ENCODE results near the gene ZMYND10.
"Not testable (repeated sequence)": the region's sequence is repeated elsewhere in the genome, so short reads cannot be mapped to it uniquely, and the experiment has no call there.

The ZMYND10 gene

DNA sequence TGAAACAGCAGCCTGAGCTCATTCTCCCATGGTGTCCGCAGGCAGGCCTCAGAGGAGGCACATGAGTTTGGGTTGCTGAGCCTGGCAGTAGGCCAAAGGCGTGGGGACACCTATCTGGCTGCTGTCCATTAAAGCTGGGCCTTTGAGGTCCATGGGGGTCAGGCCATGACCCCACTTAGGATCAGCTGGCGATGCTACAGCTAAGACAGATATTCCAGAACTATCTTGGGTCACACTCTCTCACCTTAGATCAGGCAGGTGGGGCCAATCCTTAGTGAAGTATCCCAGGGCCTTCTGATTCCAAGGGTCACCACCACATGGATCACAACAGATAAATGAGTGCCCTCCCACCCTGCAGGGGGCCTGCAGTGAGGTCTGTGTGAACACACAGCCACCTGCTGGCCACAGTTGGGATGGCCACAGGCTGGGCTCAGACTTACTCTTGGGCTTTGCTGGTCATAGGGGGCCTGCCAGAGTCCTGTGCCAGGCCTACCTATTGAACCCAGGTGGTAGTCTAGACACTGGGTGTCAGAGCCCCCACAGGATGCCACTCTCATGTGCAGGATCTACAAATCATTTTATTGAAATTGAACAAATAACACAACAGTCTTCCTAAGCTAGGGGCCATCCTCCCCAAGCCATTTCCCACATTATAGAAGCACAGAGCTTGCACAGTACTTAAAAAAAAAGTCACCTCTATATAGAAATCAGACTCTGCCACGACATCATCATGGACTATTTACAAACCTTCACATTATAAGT, 21.0 kb downstream of the ZMYND10 start:
- peak; percentile 86 for DNase-seq

DNA sequence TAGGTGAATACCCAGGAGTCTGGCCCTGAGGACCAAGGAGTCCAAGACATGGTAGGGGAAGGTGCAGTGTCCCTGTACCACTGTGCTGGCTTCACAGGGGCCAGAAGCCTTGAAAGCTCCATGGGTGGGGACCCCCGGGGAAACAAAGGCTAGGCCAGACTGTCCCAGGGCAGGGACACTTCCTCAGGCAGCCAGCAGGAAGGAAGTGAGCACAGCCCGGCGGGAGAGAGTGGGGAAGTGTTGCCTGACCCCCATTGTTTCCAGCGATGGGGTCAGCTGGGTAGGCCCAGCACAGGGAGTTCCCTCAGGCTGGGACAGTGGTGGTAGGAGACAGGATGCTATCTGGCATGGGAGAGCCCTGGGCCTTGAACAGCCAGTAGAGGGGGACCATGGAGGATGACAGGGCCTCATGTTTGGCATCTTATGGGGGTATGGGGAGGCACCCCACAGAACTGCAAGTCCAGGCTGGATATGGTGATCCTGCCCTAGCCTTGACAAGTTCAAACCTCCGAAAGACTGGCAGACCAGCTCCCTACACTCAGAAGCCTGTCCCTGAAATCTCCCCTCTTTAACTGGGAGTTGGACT, 21.8 kb downstream of the ZMYND10 start:
- DNase-seq: no peak

DNA sequence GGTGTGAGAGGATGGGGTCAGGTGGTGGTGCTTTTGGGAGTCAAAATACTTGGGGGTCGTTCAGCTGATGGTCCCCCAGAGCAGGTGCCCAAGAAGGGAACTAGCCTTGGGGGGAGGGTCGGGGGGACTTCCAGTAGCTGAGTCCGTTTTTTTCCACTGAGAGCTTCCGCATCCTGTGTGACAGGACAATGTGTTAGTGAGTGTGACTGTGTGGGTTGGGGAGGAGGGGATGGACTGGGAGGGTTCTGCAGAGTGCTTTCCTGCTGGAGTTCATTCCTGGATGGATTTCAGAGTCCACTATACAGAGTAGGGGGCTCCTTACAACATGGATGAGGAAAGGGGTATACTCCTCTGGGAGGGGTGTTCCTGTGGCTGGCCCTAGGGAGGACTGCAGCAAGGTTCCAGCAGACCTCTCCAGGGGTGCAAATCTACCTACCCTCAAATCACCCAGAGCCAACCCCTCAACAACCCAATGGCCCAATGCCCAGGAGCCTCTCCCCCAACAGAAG, 22.4 kb downstream of the ZMYND10 start:
- no peak for DNase-seq

DNA sequence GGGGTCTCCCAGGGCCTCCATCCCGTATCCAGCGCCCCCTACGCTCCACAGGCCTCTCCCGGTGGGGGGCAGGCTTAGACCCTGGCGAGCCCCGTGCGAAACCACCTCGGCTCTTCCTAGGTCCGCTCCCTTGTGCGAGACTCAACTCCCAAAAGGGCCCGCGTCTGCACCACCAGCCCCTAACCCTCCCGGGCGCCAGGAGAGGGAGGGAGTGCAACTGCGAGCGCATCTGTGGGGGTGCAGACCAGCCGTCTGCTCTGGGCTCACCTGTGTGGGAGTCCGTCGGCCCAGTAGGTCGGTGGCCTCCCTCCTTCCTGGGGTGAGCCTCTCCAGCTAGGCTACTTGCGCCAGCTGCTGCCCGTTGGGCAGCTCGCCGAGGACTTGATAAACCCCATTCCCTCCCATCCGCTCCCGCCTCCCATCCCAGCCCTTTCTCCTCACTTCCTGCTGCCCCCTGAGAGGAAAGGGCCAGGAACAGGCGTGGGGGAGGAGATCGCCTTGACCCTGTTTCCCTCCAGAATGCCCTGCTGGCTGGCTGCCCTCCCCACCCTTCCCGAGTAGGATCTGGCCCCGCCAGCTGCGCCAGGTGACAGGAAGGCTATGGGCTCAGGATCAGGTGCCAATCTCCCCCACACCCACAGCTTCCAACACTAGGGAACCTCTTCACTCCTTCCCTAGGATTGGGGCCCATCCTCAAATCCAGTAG, 23.0 kb downstream of the ZMYND10 start, which contains the start of gene HYAL2:
TSS of gene HYAL2 (minus strand) at position 360 of the 706 bp plus-strand sequence. CDS start 2,256 bp downstream, outside the sequence.
- DNase-seq: peak; percentile 32

DNA sequence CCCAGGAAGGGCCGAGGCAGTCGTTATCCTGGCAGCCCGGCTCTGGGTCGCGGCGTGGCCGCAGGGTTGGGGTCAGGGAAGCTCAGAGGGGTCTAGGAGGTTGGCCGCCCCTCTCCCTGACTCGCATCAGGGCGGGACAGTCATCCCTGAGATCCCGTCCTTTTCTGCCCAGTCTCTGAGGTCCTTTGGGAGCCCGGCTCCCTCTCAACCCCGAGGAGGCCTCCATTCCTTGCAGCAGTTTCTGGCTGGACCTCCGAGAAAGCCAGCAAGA, 23.5 kb downstream of the ZMYND10 start:
- DNase-seq: no peak

DNA sequence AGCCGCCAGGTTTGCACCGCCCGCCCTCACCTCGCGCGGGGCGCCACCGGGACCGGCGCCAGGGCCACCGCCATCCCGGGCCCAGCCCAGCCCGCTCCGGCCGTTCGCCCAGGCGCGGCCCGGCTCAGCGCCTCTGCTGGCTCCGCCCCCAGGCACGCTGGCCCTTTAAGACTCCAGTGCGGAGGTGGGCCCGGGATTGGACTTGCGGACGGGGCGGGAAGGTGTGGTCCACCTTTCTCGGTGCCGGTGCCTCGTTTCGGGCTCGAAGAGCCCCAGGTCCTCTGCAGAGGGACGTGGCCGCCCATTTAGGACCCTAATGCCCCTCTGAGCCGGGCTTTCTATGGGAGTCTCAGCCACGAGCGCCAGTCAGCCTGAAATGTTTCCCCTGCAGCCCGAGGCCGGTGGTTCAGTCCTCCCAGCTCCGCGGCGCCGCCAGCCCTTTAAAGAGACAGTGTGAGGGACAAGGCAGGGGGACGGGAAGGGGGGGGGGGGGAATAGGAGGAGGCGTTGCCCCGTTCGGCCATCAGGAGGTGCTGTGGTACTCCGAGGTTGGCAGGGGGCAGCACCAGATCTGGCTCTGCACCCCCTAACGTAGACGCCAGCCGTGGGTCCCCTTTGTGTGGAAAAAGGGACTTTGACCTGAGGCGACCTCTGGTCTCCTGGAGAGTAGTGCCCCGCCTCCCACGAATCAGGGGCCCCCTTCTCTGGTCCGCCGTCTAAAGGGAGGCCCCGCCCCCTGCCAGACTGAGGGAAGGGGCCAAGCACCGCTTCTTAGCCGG, 24.0 kb downstream of the ZMYND10 start:
- peak; percentile 97 for DNase-seq

DNA sequence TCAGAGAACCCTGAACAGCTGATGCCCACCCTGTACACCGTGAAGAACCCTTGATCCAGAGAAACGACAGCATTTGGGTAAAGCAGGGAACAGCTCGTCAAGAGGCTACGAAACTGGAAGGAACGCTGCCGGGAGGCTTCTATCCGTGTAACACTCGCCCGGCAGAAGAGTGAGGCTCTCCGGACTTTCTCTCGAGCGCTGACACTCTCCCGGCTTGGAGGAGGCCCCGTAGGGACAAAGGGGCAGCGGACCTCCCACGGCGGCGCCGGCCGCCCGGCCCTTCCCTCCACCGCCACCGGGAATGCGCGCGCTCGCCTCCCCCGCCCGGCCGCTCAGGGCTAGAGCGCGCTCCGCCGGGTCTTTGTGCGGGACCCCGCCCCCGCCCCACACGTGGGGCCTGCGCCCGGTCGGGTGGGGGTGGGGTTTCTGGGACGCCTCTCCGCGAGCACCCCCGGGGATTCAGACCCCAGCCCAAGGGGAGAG, 24.6 kb downstream of the ZMYND10 start:
- DNase-seq: peak; percentile 94

DNA sequence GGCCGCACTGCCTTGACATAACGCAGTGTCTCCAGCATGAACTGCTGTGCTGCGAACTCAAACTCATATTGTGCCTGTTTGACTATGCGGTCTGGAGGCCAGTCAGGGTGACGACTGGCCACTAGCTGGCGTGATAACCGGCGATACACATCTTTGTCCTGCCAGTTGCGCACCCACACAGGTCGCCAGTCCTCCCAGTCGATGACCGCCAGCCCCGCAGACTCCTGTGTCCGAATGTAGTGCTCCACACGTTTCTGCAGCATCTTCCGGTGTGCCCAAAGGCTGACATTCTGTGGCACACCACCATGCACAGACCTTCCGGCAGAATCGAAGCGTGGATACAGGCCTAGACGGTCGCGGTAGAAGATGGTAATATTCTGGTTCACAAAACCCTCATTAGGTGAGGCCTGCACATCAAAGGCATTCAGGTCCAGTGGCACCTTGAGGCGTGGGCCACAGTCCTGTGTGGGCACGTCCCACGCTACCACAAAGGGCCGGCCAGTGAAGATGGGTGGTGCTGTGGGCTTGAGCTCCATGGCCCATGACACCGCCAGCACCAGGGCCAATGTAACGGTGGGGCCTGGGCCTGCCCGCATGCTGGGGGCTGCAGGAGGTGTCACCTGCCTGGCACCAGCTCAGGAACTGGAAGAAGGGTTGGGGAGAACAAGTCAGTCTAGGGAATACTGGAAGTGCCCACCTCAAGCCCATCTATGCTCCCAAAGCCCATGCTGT, 25.5 kb downstream of the ZMYND10 start:
- DNase-seq: no peak

DNA sequence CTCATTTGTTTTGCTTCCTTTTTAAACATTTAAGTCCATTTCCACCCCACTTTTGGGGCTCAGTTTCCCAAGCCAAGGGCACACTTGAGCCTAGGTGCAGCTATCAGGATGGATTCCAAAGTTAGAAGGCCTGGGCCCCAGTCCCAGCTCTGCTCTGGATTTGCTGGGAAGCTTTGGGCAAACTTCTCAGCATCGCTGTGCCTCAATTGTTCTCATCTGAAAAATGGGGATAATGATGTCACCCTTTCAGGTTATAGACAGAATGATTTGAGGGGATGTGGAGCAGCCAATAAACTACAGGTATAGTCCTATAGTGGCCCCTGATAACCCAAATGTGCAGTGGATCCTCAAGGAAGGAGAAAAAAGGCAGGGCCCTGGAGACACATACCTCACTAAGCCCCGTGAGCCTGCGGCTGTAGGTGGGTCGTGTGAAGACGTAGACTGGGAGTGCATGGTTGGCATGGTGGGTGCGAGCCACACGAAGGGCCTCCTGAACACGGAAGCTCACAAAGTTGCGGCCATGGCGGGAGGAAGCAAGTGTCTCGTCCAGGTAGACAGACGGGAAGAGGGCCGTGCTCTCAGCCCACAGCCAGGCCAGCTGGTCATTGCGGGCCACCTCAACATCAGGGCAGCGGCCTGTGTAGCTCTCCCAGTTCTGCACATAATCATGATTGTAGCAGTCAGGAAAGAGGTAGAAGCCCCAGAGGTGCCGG, 26.2 kb downstream of the ZMYND10 start:
- no peak for DNase-seq

DNA sequence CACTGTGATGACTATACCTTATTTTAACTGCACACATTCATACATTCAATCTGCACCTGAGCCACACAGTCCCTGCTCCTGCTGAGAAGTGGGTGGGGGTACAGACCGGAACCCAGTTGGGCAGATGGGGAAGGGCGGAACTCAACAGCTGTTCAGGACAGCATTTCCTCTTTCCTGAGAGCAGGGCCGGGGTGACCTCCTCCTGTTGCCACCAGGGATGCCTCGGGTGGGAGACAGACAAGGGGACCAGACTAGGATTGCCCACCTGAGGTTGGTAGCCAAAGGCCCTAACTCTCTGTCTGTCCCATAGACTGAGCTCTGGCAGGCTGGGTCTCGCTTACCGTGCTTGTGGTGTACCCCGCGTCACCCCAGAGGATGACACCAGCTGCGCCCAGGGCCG, 26.9 kb downstream of the ZMYND10 start:
- no peak for DNase-seq

DNA sequence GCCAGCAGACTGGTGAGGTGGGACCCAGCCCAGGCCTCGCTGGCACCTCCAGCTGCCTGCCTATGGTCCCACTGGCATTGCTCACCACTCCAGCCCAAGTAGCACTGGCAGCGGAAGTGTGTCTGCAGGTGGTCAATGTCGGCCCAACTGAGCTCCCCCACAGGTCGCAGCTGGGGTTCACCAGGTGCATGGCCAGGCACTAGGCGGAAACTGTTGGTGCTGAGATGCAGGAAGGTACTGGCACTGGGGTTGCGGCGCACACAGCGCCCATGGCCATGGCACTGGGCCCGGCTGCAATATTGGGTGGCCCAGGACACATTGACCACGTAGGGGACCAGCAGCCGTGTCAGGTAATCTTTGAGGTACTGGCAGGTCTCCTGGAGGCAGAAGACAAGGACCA, 27.4 kb downstream of the ZMYND10 start:
- no peak for DNase-seq

DNA sequence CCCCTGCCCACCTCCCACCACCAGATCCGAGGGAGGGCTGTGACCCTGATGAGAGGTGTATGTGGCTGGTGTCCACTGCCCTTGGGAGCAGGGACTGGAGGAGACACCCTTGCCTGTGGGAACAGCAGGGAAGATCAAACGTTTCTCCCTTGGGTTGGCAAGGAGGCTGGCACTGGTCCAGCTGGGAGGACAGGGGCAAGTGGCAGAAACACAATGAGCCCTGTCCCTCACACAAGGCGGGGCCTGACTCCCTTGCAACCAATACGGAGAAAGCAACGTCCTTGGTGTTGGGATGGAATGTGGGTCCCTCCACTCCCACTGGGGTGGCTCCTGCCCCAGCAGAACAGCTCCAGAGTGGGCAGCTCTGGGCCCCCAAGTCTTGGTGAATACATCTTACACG, 28.2 kb downstream of the ZMYND10 start:
- DNase-seq: no peak

DNA sequence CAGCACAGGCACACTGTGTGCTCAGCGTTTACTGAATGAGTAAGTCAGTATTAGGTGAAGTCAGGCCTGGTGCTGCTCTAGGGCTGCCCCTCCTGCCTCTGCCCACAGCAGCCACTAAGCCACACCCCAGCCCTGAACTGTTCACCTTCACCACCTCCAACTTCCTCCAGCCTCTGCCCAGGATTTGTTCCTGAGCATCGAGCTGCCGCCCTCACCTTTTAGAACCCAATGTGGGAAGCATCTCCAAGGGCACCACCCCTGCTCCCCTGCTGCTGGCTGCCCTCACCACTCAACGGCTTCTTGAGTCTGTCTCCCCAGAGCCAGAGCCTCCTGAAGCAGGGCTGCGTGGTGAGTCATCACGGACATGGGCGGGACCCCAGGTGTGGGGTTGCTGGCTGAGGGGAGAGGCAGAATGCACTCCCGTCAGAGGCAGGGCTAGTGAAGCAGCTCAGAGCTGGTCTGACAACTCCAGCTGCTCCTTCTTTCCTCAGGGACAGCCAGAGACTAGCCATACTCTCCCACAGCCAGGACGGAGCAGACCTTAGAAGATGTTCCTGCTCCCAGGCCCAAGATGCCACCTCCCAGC, 28.8 kb downstream of the ZMYND10 start:
- DNase-seq: peak; percentile 65

DNA sequence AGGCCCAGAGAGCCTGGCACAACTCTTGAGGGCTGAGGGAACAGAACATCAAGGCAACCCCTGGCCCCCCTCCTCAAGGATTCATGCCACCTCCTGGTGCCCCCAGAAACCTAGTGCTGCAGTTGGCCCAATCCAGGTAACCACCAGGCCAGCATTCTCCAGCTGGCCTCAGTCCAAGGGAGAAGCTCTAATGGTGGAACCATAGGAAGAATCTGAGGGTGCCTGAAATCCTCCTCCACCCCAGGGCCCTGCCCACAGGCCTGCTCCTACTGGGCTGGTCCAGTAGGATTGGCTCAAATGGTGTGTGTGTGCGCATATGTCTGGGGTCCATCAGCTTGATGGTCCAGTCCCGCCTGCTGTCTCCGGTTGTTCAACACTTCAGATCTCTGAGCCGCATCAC, 30.7 kb downstream of the ZMYND10 start:
- DNase-seq: no peak

DNA sequence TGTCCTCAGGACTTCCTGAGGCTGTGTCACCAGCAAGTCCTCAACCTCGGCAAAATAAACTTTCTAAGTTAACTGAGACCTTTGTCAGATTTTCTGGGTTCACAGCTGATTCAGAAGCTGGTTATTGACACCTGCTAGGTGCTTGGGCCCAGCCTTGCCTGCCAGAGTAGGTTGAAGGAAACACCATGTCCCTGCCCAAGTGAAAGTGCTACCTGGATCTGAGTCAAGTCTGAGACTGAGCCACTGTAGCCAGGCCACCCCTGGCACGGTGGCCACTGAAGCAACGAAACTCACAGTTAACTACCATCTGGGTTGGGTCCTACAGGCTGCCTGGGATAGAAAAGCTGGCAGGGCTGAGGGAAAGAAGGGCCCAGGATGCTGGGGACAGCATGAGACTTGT, 31.2 kb downstream of the ZMYND10 start:
- DNase-seq: no peak

DNA sequence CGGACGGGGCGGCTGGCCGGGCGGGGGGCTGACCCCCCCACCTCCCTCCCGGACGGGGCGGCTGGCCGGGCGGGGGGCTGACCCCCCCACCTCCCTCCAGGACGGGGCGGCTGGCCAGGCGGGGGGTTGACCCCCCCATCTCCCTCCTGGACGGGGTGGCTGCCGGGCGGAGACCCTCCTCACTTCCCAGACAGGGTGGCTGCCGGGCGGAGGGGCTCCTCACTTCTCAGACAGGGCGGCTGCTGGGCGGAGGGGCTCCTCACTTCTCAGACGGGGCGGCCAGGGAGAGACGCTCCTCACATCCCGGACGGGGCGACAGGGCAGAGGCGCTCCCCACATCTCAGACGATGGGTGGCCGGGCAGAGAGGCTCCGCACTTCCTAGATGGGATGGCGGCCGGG, 33.5 kb downstream of the ZMYND10 start:
- not testable (repeated sequence) for DNase-seq

DNA sequence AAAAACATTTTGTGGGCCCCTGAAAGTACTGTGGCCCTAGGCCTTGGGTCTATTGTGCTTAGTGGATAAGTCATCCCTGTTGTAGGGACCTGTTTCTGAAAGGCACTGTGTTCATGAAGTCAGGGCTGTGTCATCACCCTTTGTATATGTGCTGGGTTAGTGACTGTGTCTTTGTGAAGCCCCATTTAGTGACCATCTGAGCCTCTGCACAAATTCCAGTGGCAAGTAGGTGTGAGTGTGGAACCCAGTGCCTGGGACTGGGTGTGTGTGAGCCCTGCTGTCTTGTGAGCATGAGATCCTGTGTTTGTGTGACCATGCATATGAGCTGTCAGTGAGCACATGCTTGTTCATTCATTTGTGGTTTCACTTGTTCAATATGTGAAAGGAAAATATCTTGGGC, 40.9 kb downstream of the ZMYND10 start:
- no peak for DNase-seq

DNA sequence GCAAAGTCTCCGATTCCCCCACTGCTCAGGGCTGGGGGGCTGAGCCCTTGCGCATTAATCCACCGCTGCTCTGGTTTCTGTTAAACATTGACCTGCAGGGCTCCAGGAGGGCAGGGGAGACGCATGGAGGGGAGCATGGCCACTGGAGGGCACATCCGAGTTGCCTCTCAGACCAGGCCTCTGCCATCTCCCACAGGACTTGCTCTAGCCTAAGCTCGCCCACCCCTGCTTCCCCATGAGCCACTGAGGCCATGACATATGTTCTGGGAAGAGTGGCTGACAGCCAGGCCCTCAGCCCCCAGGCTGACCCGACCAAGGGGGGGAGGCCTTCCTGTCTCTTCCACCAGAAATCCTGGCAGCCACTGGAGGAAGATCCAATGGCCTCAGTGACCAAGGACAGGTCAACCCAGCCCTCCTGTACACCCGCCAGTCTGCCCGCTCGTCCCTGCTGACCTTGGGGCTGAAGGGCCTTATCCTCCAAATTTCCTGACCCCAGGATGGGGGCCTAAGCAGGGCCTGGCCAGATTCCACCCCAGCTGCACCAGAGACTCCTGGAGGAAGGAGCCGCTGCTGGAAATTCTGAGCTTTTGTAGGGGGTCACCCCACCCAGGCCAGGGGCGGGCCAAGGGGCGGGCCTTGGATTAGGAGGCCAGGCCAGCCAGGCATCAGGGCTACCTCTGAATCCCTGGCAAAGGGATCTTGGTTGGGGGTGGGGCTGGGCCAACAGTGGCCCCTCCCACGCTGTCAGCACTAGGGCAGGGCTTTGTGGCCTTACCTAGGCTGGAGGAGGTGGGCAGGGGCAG, 42.3 kb downstream of the ZMYND10 start, which contains the start of gene HYAL1:
TSS of gene HYAL1 (minus strand) at position 562 of the 803 bp plus-strand sequence. CDS start 618 bp downstream, outside the sequence.
- DNase-seq: no peak

DNA sequence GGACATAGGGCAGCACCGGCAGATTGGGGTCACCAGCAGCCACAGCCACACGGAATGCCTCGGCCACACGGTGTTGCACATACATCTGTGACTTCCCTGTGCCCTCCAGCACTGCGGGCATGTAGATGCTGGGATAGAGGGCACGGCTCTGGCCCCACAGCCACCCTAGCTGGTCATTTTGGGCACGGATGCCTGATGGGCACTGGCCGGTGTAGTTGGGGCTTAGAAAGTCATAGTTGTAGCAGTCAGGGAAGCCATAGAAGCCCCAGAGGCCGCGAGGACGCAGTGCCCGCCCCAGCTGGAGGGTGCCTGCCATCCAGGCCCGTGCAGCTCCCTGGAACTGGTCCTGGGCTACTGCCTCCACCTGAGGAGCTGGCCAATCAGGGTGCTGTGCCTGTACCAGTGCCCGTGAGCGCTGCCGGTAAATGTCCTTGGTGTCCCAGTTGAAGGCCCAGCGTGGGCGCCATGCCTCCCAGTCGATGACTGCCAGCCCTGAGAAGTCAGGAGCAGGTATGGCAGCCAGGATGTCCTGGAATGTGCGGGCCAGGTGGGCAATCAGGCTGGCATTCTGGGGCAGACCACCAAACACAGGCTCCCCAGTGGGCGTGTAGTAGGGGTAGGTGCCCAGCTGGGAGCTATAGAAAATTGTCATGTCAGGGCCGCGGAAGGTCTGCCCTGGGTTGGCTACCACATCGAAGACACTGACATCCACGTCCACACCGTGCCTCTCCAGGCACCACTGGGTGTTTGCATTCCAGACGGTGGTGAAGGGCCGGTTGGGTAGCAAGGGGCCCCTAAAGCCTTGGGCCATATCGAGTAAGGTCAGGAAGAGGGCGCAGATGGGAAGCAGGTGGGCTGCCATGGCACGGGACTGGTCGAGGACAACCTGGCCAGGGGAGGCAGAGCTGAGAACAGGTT, 43.2 kb downstream of the ZMYND10 start:
- no peak for DNase-seq
